ENCODE data around the gene TMEM192. TPM values are rescaled to one million over a fixed set of nuclear protein-coding genes. Genes with fewer than 3 reads are reported as not detected.
A peak's percentile ranks its signal among the peaks of the same experiment; 100 is the strongest.

Gene TMEM192
- 18.6 and 19.4 TPM in 2 replicates for total RNA-seq (2022)
- percentile 47 among the genes with signal in this experiment for Bru-seq, nascent RNA
- percentile 54 among the genes with signal in this experiment for BruChase-seq, experiment 1, labeled RNA remaining after a 2-hour chase
- percentile 61 among the genes with signal in this experiment for BruChase-seq, experiment 2, labeled RNA remaining after a 6-hour chase
- long read RNA-seq, full-length matches to known transcripts: 18 of 25 reads
- long read RNA-seq, partial matches to known transcripts: 3 of 25 reads
- long read RNA-seq, other reads (novel, unspliced or antisense): 4 of 25 reads

DNA sequence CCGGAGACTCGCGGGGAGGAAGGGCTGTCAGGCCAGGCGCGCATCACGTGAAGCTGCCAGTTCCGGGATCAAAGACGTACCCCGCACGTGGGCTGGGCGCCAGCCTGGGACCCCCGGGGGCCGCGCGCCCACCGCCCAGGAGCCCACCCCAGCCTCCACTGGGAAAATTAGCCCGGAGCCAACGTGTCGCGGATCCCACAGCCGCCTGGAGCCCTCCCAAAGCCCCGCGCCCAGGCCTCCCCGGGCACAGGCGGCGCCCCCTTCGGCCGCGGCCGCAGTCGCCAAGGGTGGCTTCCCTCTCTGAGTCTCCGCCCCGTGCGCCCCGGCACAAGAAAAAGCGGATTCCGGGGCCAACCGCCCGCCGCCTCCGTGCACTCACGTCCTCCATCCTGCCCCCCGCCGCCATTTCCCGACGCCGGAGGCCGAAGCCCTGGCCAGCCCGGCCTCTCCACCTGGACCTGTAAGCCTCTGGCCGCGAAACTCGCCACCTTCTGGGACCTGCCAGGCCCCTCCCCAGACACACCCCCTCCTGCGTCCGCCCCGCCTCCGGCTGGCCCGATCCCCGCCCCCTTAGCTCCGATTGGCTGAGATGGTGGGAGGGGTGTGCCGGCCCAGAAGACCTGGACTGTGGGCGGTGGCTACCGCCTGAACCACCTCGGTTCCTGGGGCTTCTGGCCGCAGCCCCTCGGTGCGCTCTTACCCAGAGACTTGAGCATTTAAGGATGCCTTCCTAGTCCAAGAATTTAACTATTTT lies at the start of gene TMEM192:
TMEM192 (minus strand) TSS at position 493 of the 754 bp plus-strand sequence; CDS start at position 406, 87 bp downstream.
- no peaks in the 10 kb centered on the region for H3K27me3 ChIP-seq (replicated peaks; ENCODE audit: control insufficient read depth, insufficient read depth, low read length)
- Mint-ChIP-seq H3K4me1 (ENCODE audit: low read depth, unreplicated experiment) (peaks cover 9% of the 10 kb centered on the region), H3K36me3 (ENCODE audit: insufficient read depth, unreplicated experiment) (peaks cover 23% of the 10 kb centered on the region), H3K27ac (ENCODE audit: unreplicated experiment) (peak within 1 kb of the TSS; percentile 90), H3K4me3 (ENCODE audit: unreplicated experiment) (peak within 1 kb of the TSS; percentile 96), H3K9me3 (ENCODE audit: unreplicated experiment) (no peaks in the 10 kb centered on the region), H3K27me3 (ENCODE audit: insufficient read depth, unreplicated experiment) (no peaks in the 10 kb centered on the region)
- intact Hi-C loops (cut with micrococcal nuclease; ENCODE audit: unreplicated experiment): loop anchor here (1.0 to 5.0 kb wide), 4 partner anchors 95 to 350 kb away; partner anchors contain the start of genes APELA, KLHL2 and MSMO1
- DNase-seq: peak; percentile 95 to 96
- TF ChIP-seq, protein P1, sequence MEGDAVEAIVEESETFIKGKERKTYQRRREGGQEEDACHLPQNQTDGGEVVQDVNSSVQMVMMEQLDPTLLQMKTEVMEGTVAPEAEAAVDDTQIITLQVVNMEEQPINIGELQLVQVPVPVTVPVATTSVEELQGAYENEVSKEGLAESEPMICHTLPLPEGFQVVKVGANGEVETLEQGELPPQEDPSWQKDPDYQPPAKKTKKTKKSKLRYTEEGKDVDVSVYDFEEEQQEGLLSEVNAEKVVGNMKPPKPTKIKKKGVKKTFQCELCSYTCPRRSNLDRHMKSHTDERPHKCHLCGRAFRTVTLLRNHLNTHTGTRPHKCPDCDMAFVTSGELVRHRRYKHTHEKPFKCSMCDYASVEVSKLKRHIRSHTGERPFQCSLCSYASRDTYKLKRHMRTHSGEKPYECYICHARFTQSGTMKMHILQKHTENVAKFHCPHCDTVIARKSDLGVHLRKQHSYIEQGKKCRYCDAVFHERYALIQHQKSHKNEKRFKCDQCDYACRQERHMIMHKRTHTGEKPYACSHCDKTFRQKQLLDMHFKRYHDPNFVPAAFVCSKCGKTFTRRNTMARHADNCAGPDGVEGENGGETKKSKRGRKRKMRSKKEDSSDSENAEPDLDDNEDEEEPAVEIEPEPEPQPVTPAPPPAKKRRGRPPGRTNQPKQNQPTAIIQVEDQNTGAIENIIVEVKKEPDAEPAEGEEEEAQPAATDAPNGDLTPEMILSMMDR (IDR thresholded peaks at IDR 0.05; ENCODE audit: insufficient read depth in 1 of 2, low read depth in 1 of 2, low read length in 1 of 2, severe bottlenecking in 1 of 2, unreplicated experiment in 1 of 2): peak in 1 of 2 experiments; percentile 18
- no peaks in the 10 kb centered on the region for H3K36me3 ChIP-seq (ENCODE audit: control insufficient read depth, insufficient read depth, low read length)
- BruUV-seq (replicated peaks): no TSS peak
- peak within 1 kb of the TSS; percentile 89 for H3K4me3 ChIP-seq (ENCODE audit: low read depth, low read length)
- POLR2A ChIA-PET: interaction anchor here (0.6 to 1.6 kb wide), 16 partner anchors 8 to 960 kb away, joined by 3 to 24 read pairs (median 4); partner anchors contain the start of gene MSMO1
- H3K9me3 ChIP-seq: no peaks in the 10 kb centered on the region
- peaks cover 5% of the 10 kb centered on the region for H3K4me1 ChIP-seq
- CTCF ChIA-PET: interaction anchor here (0.5 to 1.6 kb wide), 16 partner anchors 8 to 1782 kb away, joined by 3 to 18 read pairs (median 4); partner anchors contain the start of gene MSMO1

DNA sequence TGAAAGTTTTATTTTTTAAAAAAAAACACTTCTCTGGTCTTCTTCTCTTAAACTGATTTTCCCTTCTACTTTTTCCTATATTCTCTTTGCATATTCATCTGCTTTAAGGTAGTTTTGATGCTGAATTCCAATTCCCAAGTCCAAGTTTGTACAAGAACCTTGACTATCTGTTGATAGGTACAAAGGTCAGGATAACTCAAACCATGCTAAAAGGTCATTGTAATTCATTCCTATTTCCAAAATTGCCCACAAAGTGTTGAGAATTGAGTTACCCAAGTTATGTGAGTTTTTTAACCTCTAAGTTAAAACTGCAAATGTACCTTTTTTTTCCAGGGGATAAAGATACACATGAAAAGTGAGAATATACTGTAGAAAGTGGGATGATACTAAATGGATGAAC lies 46.1 kb upstream of the TMEM192 start:
- no peak overlapping the region for H3K27ac Mint-ChIP-seq (ENCODE audit: unreplicated experiment)
- TF ChIP-seq, protein P1 (IDR thresholded peaks at IDR 0.05; ENCODE audit: insufficient read depth in 1 of 2, low read depth in 1 of 2, low read length in 1 of 2, severe bottlenecking in 1 of 2, unreplicated experiment in 1 of 2): no peak
- intact Hi-C loops (cut with micrococcal nuclease; ENCODE audit: unreplicated experiment): no loop called here
- ChIA-PET POLR2A (no interaction called here), CTCF (no interaction called here)
- H3K9me3 Mint-ChIP-seq (ENCODE audit: unreplicated experiment): no peaks in the 10 kb centered on the region
- Histone ChIP-seq H3K9me3 (no peaks in the 10 kb centered on the region), H3K4me1 (no peaks in the 10 kb centered on the region), H3K4me3 (ENCODE audit: low read depth, low read length) (no peak overlapping the region), H3K36me3 (ENCODE audit: control insufficient read depth, insufficient read depth, low read length) (no peaks in the 10 kb centered on the region), H3K27me3 (replicated peaks; ENCODE audit: control insufficient read depth, insufficient read depth, low read length) (no peaks in the 10 kb centered on the region)
- no peak overlapping the region for H3K4me3 Mint-ChIP-seq (ENCODE audit: unreplicated experiment)
- H3K27me3 Mint-ChIP-seq (ENCODE audit: insufficient read depth, unreplicated experiment): peaks cover 3% of the 10 kb centered on the region
- peaks cover 7% of the 10 kb centered on the region for H3K4me1 Mint-ChIP-seq (ENCODE audit: low read depth, unreplicated experiment)
- no peak for DNase-seq
- BruUV-seq (replicated peaks): no TSS peak
- no peaks in the 10 kb centered on the region for H3K36me3 Mint-ChIP-seq (ENCODE audit: insufficient read depth, unreplicated experiment)

DNA sequence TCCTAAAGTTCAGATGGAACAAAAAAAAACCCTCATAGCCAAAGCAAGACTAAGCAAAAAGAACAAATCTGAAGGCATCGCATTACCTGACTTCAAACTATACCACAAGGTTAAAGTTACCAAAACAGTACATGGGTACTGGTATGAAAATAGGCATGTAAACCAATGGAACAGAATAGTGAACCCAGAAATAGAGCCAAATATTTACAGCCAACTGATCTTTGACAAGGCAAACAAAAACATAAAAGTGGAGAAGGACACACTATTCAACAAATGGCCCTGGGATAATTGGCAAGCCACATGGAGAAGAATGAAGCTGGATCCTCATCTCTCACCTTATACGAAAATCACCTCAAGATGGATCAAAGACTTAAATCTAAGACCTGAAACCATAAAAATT lies 44.2 kb upstream of the TMEM192 start:
- Mint-ChIP-seq H3K4me3 (ENCODE audit: unreplicated experiment) (no peak overlapping the region), H3K36me3 (ENCODE audit: insufficient read depth, unreplicated experiment) (no peaks in the 10 kb centered on the region), H3K4me1 (ENCODE audit: low read depth, unreplicated experiment) (peaks cover 7% of the 10 kb centered on the region), H3K27ac (ENCODE audit: unreplicated experiment) (no peak overlapping the region), H3K27me3 (ENCODE audit: insufficient read depth, unreplicated experiment) (peaks cover 8% of the 10 kb centered on the region), H3K9me3 (ENCODE audit: unreplicated experiment) (peaks cover 9% of the 10 kb centered on the region)
- BruUV-seq (replicated peaks): no TSS peak
- TF ChIP-seq, protein P1 (IDR thresholded peaks at IDR 0.05; ENCODE audit: insufficient read depth in 1 of 2, low read depth in 1 of 2, low read length in 1 of 2, severe bottlenecking in 1 of 2, unreplicated experiment in 1 of 2): no peak
- no peak for DNase-seq
- POLR2A ChIA-PET: no interaction called here
- Histone ChIP-seq H3K9me3 (no peaks in the 10 kb centered on the region), H3K27me3 (replicated peaks; ENCODE audit: control insufficient read depth, insufficient read depth, low read length) (no peaks in the 10 kb centered on the region), H3K4me1 (no peaks in the 10 kb centered on the region), H3K36me3 (ENCODE audit: control insufficient read depth, insufficient read depth, low read length) (no peaks in the 10 kb centered on the region), H3K4me3 (ENCODE audit: low read depth, low read length) (no peak overlapping the region)
- CTCF ChIA-PET: no interaction called here
- intact Hi-C loops (cut with micrococcal nuclease; ENCODE audit: unreplicated experiment): no loop called here
